Hepatocyte (in vitro differentiated cells): ENCODE measurements around the gene BRDT. TPM values are rescaled to one million over a fixed set of nuclear protein-coding genes. Genes with fewer than 3 reads are reported as not detected.

Source experiments
- DNase-seq: peaks from one replicate; pipeline ENCODE4 v3.0.0-alpha.2; 2016; ENCODE audit warnings: low spot score
- H2AFZ ChIP-seq: fragments of 200-600 bp; sonication (generic); 2 replicates; pipeline ENCODE4 v1.6.0; 2016; ENCODE audit warnings: antibody characterized with exemption, mild to moderate bottlenecking
- H3K27ac ChIP-seq: fragments of 200-600 bp; sonication (generic); 2 replicates; pipeline ENCODE4 v1.5.1; 2016; ENCODE audit warnings: mild to moderate bottlenecking
- H3K27me3 ChIP-seq: fragments of 200-600 bp; sonication (generic); 2 replicates; pipeline ENCODE4 v1.6.1; 2016
- H3K36me3 ChIP-seq: fragments of 200-600 bp; sonication (generic); replicated peaks from 2 replicates; pipeline ENCODE4 v1.5.1; 2016; ENCODE audit warnings: low read depth; ENCODE audit not compliant: insufficient read depth
- H3K4me1 ChIP-seq: fragments of 200-600 bp; sonication (generic); 2 replicates; pipeline ENCODE4 v1.5.1; 2016; ENCODE audit warnings: mild to moderate bottlenecking, moderate library complexity; ENCODE audit not compliant: insufficient read depth
- H3K4me2 ChIP-seq: fragments of 200-600 bp; sonication (generic); 2 replicates; pipeline ENCODE4 v1.6.0; 2016
- H3K4me3 ChIP-seq: fragments of 200-600 bp; sonication (generic); 2 replicates; pipeline ENCODE4 v1.5.1; 2016; ENCODE audit warnings: mild to moderate bottlenecking
- H3K79me2 ChIP-seq: fragments of 200-600 bp; sonication (generic); 2 replicates; pipeline ENCODE4 v1.6.0; 2017; ENCODE audit warnings: mild to moderate bottlenecking
- H3K9me2 ChIP-seq: fragments of 200-600 bp; sonication (generic); replicated peaks from 2 replicates; pipeline ENCODE4 v1.6.0; 2017; ENCODE audit warnings: mild to moderate bottlenecking; ENCODE audit not compliant: insufficient read depth
- H3K9me3 ChIP-seq: fragments of 200-600 bp; sonication (generic); 2 replicates; pipeline ENCODE4 v1.5.1; 2016; ENCODE audit warnings: low read depth, mild to moderate bottlenecking
- H4K20me1 ChIP-seq: fragments of 200-600 bp; sonication (generic); 2 replicates; pipeline ENCODE4 v1.6.0; 2016; ENCODE audit warnings: mild to moderate bottlenecking; ENCODE audit not compliant: insufficient read depth, poor library complexity, severe bottlenecking
- CTCF ChIP-seq: fragments of 200-600 bp; sonication (generic); IDR thresholded peaks from 2 replicates; pipeline ENCODE4 v1.5.1; 2016; ENCODE audit warnings: antibody characterized with exemption, mild to moderate bottlenecking; ENCODE audit not compliant: poor library complexity
- EZH2 ChIP-seq: fragments of 200-600 bp; sonication (generic); IDR thresholded peaks from 2 replicates; pipeline ENCODE4 v1.6.1; 2016; ENCODE audit warnings: antibody characterized with exemption, mild to moderate bottlenecking, borderline replicate concordance
- EZH2phosphoT487 ChIP-seq: fragments of 200-600 bp; sonication (generic); IDR thresholded peaks from one replicate; pipeline ENCODE4 v1.6.1; 2018; ENCODE audit warnings: antibody characterized with exemption, mild to moderate bottlenecking, low read depth, moderate library complexity; ENCODE audit not compliant: unreplicated experiment, severe bottlenecking
- WGBS: methylation state at CpG from one replicate; pipeline ENCODE4 v1.1.6; 2016; ENCODE audit warnings: low lambda C conversion rate; ENCODE audit errors: missing lambda C conversion rate; 5-methylcytosine and 5-hydroxymethylcytosine counted together
- polyA plus RNA-seq: library from polyadenylated mRNA; unstranded; fragments of >200 nt; fragmentation: Nextera tagmentation; extraction: Ambion mirVana; gene quantifications from 2 replicates; pipeline ENCODE4 v1.2.1, GENCODE V29; 2016
- total RNA-seq: library from RNA; depleted of rRNA; stranded (reverse); fragments of >200 nt; gene quantifications from 2 replicates; pipeline ENCODE4 v1.2.3, GENCODE V29; 2014

BRDT gene
- total and polyA plus RNA-seq, 2 experiments from 2014 or later: not detected

- no peaks in the 10 kb centered on the region for H3K4me1 ChIP-seq
- H3K27ac ChIP-seq: no peak overlapping the region
- H3K9me2 ChIP-seq: no peaks in the 10 kb centered on the region
- DNase-seq: no peak
- WGBS: 89% methylated on average over 8 of the region's 8 CpGs
- no peak overlapping the region for H2AFZ ChIP-seq
- no peaks in the 10 kb centered on the region for H3K79me2 ChIP-seq
- H3K9me3 ChIP-seq: no peaks in the 10 kb centered on the region
- no peak overlapping the region for H3K4me2 ChIP-seq
- H4K20me1 ChIP-seq: no peaks in the 10 kb centered on the region
- no peaks in the 10 kb centered on the region for H3K36me3 ChIP-seq
- H3K4me3 ChIP-seq: no peak overlapping the region
- no peak for TF ChIP-seq CTCF
- no peak for TF ChIP-seq EZH2
- TF ChIP-seq EZH2phosphoT487: no peak
- H3K27me3 ChIP-seq: no peaks in the 10 kb centered on the region
Measured at GRCh38 chr1:91919962-91920361, 29.2 kb upstream of the BRDT start.

GRCh38 chr1:91924146-91924545 lies 25.1 kb upstream of the BRDT start:
- no peak overlapping the region for H3K4me2 ChIP-seq
- no peak for DNase-seq
- WGBS: 84% methylated on average over 2 of the region's 2 CpGs

GRCh38 chr1:91925644-91926435 lies 23.4 kb upstream of the BRDT start:
- Histone ChIP-seq H3K9me2 (no peaks in the 10 kb centered on the region), H4K20me1 (no peaks in the 10 kb centered on the region), H3K9me3 (no peaks in the 10 kb centered on the region), H3K27me3 (no peaks in the 10 kb centered on the region), H3K27ac (no peak overlapping the region), H3K4me3 (no peak overlapping the region), H3K36me3 (no peaks in the 10 kb centered on the region), H2AFZ (no peak overlapping the region), H3K4me1 (no peaks in the 10 kb centered on the region), H3K4me2 (no peak overlapping the region), H3K79me2 (no peaks in the 10 kb centered on the region)
- WGBS: 93% methylated on average over 4 of the region's 4 CpGs
- no peak for DNase-seq
- TF ChIP-seq CTCF (no peak), EZH2 (no peak), EZH2phosphoT487 (no peak)

More at GRCh38 chr1:91924146-91924545, 25.1 kb upstream of the BRDT start:
- H3K36me3 ChIP-seq: no peaks in the 10 kb centered on the region
- no peak overlapping the region for H3K4me3 ChIP-seq
- no peaks in the 10 kb centered on the region for H3K9me3 ChIP-seq
- no peak overlapping the region for H2AFZ ChIP-seq
- H4K20me1 ChIP-seq: no peaks in the 10 kb centered on the region
- H3K4me1 ChIP-seq: no peaks in the 10 kb centered on the region
- no peaks in the 10 kb centered on the region for H3K9me2 ChIP-seq
- no peaks in the 10 kb centered on the region for H3K79me2 ChIP-seq
- no peaks in the 10 kb centered on the region for H3K27me3 ChIP-seq
- H3K27ac ChIP-seq: no peak overlapping the region
- TF ChIP-seq EZH2phosphoT487 (no peak), EZH2 (no peak), CTCF (no peak)
